GM12878 (cell line): Measurements from ENCODE around the gene YDJC.

ENCODE experiments used
- CHD1 ChIP-seq: IDR thresholded peaks from 2 replicates; pipeline ENCODE4 v1.6.1; 2012; ENCODE audit warnings: low read depth, low read length, improper control_type of control experiment
- CHD2 ChIP-seq: IDR thresholded peaks from 2 replicates; pipeline ENCODE4 v1.6.1; 2011; ENCODE audit warnings: low read depth, low read length, improper control_type of control experiment, borderline replicate concordance
- CTCF ChIP-seq, 3 experiments: IDR thresholded peaks in 2 of 3; conservative IDR thresholded peaks in 1 of 3; 2 replicates each; pipeline ENCODE4 v1.5.1; 2011; ENCODE audit warnings: low read depth in 3 of 3, low read length in 3 of 3, mild to moderate bottlenecking in 3 of 3, control low read depth in 2 of 3, moderate library complexity in 2 of 3, inconsistent platforms in 1 of 3, mixed read lengths in 1 of 3; ENCODE audit not compliant: control insufficient read depth in 2 of 3, insufficient read depth in 1 of 3; ENCODE audit errors: extremely low read depth in 1 of 3
- EZH2 ChIP-seq: IDR thresholded peaks from 2 replicates; pipeline ENCODE4 v1.6.1; 2012; ENCODE audit warnings: low read depth, mild to moderate bottlenecking, control low read depth, inconsistent platforms, low read length, borderline replicate concordance; ENCODE audit not compliant: control insufficient read depth
- NFYA ChIP-seq: IDR thresholded peaks from 2 replicates; pipeline ENCODE4 v1.6.1; 2011; ENCODE audit warnings: low read depth, mild to moderate bottlenecking, low read length, improper control_type of control experiment, borderline replicate concordance
- NKRF ChIP-seq: fragments of 450-650 bp; conservative IDR thresholded peaks from 2 replicates; pipeline ENCODE4 v1.6.1; 2017; ENCODE audit warnings: mild to moderate bottlenecking, moderate library complexity
- POLR2AphosphoS5 ChIP-seq: IDR thresholded peaks from 2 replicates; pipeline ENCODE4 v1.6.1; 2011; ENCODE audit warnings: mild to moderate bottlenecking, low read length, inconsistent platforms
- RUNX3 ChIP-seq: IDR thresholded peaks from 2 replicates; pipeline ENCODE4 v1.6.1; 2012; ENCODE audit warnings: low read length, inconsistent platforms
- STAT1 ChIP-seq: fragments of 450-650 bp; conservative IDR thresholded peaks from 2 replicates; pipeline ENCODE4 v1.6.1; 2014; ENCODE audit warnings: antibody characterized with exemption, mild to moderate bottlenecking
- STAT3 ChIP-seq: IDR thresholded peaks from 2 replicates; pipeline ENCODE4 v1.6.1; 2011; ENCODE audit warnings: low read depth, low read length, improper control_type of control experiment
- TF ChIP-seq, protein P1 (sequence below): IDR thresholded peaks from 2 replicates; pipeline ENCODE4 v1.6.1; 2012; ENCODE audit warnings: low read depth, low read length, improper control_type of control experiment
- TF ChIP-seq, protein P2 (sequence below): fragments of 450-650 bp; formaldehyde crosslinking; IDR thresholded peaks from 2 replicates; pipeline ENCODE4 v1.4.0; 2020; ENCODE audit warnings: mild to moderate bottlenecking, moderate library complexity

DNA sequence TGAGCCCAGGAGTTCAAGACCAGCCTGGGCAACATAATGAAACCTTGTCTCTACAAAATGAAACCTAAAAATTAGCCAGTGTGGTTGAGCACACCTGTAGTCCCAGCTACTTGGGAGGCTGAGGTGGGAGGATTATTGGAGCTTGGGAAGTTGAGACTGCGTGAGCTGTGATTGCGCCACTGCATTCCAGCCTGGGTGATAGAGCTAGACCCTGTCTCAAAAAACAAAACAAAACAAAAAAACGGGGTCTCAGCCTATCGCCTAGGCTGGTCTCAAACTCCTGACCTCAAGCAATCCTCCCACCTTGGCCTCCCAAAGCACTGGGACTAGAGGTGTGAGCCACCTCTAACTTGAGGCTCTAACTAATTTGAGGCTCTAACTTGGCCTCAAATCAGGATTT is 49.6 kb upstream of the YDJC start:
- TF ChIP-seq EZH2: no peak
- no peak for TF ChIP-seq CHD1
- no peak for TF ChIP-seq CTCF (IDR thresholded peaks at IDR 0.05 in 2 of 3, conservative IDR thresholded peaks at IDR 0.05 in 1 of 3; ENCODE audit: control insufficient read depth in 2 of 3, extremely low read depth in 1 of 3, insufficient read depth in 1 of 3, low read depth in 3 of 3, low read length in 3 of 3)
- TF ChIP-seq, protein P1, sequence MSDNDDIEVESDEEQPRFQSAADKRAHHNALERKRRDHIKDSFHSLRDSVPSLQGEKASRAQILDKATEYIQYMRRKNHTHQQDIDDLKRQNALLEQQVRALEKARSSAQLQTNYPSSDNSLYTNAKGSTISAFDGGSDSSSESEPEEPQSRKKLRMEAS: no peak
- TF ChIP-seq CHD2: no peak
- no peak for TF ChIP-seq POLR2AphosphoS5
- TF ChIP-seq NFYA: no peak
- TF ChIP-seq STAT1: no peak
- TF ChIP-seq RUNX3: no peak
- TF ChIP-seq, protein P2, sequence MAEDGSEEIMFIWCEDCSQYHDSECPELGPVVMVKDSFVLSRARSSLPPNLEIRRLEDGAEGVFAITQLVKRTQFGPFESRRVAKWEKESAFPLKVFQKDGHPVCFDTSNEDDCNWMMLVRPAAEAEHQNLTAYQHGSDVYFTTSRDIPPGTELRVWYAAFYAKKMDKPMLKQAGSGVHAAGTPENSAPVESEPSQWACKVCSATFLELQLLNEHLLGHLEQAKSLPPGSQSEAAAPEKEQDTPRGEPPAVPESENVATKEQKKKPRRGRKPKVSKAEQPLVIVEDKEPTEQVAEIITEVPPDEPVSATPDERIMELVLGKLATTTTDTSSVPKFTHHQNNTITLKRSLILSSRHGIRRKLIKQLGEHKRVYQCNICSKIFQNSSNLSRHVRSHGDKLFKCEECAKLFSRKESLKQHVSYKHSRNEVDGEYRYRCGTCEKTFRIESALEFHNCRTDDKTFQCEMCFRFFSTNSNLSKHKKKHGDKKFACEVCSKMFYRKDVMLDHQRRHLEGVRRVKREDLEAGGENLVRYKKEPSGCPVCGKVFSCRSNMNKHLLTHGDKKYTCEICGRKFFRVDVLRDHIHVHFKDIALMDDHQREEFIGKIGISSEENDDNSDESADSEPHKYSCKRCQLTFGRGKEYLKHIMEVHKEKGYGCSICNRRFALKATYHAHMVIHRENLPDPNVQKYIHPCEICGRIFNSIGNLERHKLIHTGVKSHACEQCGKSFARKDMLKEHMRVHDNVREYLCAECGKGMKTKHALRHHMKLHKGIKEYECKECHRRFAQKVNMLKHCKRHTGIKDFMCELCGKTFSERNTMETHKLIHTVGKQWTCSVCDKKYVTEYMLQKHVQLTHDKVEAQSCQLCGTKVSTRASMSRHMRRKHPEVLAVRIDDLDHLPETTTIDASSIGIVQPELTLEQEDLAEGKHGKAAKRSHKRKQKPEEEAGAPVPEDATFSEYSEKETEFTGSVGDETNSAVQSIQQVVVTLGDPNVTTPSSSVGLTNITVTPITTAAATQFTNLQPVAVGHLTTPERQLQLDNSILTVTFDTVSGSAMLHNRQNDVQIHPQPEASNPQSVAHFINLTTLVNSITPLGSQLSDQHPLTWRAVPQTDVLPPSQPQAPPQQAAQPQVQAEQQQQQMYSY (CRISPR knock-in tag): no peak
- TF ChIP-seq NKRF: no peak
- no peak for TF ChIP-seq STAT3
